ENCODE results near the gene RARG.

GRCh38 chr12:53279283-53279869 lies 47.4 kb upstream of the RARG start:
- TF ChIP-seq, protein P1, sequence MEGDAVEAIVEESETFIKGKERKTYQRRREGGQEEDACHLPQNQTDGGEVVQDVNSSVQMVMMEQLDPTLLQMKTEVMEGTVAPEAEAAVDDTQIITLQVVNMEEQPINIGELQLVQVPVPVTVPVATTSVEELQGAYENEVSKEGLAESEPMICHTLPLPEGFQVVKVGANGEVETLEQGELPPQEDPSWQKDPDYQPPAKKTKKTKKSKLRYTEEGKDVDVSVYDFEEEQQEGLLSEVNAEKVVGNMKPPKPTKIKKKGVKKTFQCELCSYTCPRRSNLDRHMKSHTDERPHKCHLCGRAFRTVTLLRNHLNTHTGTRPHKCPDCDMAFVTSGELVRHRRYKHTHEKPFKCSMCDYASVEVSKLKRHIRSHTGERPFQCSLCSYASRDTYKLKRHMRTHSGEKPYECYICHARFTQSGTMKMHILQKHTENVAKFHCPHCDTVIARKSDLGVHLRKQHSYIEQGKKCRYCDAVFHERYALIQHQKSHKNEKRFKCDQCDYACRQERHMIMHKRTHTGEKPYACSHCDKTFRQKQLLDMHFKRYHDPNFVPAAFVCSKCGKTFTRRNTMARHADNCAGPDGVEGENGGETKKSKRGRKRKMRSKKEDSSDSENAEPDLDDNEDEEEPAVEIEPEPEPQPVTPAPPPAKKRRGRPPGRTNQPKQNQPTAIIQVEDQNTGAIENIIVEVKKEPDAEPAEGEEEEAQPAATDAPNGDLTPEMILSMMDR (IDR thresholded peaks at IDR 0.05), result no peak
- TF ChIP-seq POLR2A (IDR thresholded peaks at IDR 0.05), result no peak
- TF ChIP-seq EP300 (IDR thresholded peaks at IDR 0.05; ENCODE audit: low read depth), result no peak

All from transverse colon (tissue), 3 donors.